ENCODE results near the gene SLC9A5. TPM values are rescaled to one million over a fixed set of nuclear protein-coding genes. Genes with fewer than 3 reads are reported as not detected.

SLC9A5 gene
- polyA plus RNA-seq, 4 donors, result 2.6 to 5.9 (median 4.5) TPM

DNA sequence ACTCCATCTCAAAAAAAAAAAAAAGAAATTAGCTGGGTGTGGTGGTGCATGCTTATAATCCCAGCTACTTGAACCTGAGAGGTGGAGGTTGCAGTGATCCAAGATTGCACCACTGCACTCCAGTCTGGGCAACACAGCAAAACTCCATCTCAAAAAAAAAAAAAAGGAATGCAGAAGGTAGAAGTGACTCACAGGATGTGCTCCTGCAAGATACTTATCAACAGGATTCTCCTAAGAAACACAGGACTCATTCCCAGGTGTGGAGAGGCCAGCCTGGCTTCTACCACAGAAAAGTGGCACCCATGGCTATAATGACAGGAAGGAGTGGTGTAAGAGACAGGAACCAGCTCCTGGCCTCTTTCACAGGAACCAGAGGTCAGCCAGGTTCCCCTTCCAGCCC lies 36.0 kb upstream of the SLC9A5 start:
- DNase-seq (ENCODE audit: low read depth in 4 of 4, low spot score in 3 of 4), result no peak

GRCh38 chr16:67213197-67214019 lies 35.4 kb upstream of the SLC9A5 start:
- DNase-seq (ENCODE audit: low read depth in 4 of 4, low spot score in 3 of 4), result no peak

DNA sequence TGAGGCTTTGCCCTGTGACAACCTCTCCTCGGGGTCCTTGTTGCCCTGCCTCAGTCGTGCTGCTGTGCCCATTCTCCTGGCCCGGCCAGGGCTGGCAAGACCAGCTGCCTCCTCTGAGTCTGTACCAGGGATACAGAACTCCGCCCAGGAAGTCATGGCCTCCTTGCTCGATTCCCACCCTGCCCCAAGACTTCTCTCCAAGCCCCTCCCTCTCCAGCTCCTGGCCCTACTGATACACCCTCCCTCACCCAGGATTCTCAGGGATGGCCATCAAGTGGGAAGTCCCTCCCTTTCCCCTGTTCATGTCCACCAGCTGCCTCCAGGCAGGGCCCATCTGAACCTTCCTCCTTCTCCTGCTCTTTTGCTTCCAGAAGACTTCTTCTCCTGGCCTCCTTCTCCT lies 33.1 kb upstream of the SLC9A5 start:
- DNase-seq (ENCODE audit: low read depth in 4 of 4, low spot score in 3 of 4), result no peak

GRCh38 chr16:67216612-67217490 lies 31.9 kb upstream of the SLC9A5 start:
- no peak for DNase-seq (ENCODE audit: low read depth in 4 of 4, low spot score in 3 of 4)

DNA sequence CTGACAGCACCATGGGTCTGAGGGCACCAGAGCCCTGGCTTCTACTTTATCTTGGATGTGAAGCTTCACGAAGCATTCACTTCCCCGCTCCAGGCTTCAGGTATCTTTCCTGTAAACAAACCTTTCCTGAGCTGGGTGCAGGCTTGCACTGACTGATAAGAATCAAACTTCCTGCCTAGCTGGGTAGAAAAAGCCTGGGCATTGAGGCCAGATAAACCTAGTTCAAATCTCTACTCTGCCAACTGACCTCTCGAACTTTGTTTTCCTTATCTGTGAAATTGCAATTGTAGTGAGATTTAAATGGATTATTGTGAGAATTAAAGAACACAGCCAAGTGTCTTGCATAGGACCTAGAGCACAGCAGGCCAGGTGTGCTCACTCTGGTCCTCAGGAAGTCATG lies 24.8 kb upstream of the SLC9A5 start:
- no peak for DNase-seq (ENCODE audit: low read depth in 4 of 4, low spot score in 3 of 4)

- DNase-seq (ENCODE audit: low read depth in 4 of 4, low spot score in 3 of 4), result no peak
Measured at GRCh38 chr16:67226295-67226803, 22.4 kb upstream of the SLC9A5 start.

GRCh38 chr16:67226804-67227566 lies 21.8 kb upstream of the SLC9A5 start, which contains the start of gene TMEM208:
Gene TMEM208 (plus strand): TSS chr16:67227130. CDS start chr16:67227219, 89 bp downstream.
- DNase-seq (ENCODE audit: low read depth in 4 of 4, low spot score in 3 of 4), result peak; percentile 93 to 98 (median 96)

DNA sequence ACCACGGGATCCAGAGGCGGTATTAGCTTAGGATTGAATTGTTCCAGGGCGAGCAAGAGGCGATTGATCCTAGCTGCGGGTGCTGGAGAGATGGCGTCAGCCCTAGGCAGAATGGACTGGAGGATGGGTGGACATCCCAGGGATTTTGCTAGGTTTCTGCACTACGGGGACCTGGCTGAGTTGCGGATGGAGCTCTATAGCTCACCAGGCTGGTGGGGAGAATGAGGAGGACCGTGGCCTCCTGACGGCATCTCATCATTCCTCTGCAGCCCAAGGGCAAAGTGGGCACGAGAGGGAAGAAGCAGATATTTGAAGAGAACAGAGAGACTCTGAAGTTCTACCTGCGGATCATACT lies 21.2 kb upstream of the SLC9A5 start:
- no peak for DNase-seq (ENCODE audit: low read depth in 4 of 4, low spot score in 3 of 4)

DNA sequence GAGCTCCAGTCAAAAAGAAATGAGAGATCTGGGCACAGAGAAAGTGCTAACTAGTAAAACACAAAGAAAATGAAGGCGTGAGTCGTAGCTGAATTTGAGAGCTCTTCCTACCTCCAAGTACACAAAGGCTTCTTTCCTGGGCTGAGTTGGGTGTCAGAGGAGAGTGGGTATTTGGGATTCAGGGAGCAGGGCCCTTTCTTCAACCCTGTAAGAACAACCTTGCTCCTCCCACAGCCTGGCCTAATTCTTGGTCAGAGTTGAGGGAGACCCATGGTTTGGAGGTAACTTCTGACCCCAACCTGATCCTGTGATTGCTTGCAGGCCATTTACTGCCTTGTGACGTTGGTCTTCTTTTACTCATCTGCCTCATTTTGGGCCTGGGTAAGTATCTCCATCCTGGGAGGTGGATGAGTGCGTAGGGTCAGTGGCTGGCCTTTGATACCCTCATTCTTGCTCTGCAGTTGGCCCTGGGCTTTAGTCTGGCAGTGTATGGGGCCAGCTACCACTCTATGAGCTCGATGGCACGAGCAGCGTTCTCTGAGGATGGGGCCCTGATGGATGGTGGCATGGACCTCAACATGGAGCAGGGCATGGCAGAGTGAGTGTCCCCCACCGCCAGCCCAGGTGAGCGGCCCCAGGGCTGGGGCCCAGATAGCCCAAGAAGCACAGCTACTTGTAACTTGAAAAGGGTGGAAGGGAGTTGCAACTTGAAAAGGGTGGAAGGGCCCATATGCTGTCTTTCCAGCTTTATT lies 20.6 kb upstream of the SLC9A5 start:
- no peak for DNase-seq (ENCODE audit: low read depth in 4 of 4, low spot score in 3 of 4)

GRCh38 chr16:67228905-67229304 lies 19.9 kb upstream of the SLC9A5 start:
- DNase-seq (ENCODE audit: low read depth in 4 of 4, low spot score in 3 of 4), result no peak

DNA sequence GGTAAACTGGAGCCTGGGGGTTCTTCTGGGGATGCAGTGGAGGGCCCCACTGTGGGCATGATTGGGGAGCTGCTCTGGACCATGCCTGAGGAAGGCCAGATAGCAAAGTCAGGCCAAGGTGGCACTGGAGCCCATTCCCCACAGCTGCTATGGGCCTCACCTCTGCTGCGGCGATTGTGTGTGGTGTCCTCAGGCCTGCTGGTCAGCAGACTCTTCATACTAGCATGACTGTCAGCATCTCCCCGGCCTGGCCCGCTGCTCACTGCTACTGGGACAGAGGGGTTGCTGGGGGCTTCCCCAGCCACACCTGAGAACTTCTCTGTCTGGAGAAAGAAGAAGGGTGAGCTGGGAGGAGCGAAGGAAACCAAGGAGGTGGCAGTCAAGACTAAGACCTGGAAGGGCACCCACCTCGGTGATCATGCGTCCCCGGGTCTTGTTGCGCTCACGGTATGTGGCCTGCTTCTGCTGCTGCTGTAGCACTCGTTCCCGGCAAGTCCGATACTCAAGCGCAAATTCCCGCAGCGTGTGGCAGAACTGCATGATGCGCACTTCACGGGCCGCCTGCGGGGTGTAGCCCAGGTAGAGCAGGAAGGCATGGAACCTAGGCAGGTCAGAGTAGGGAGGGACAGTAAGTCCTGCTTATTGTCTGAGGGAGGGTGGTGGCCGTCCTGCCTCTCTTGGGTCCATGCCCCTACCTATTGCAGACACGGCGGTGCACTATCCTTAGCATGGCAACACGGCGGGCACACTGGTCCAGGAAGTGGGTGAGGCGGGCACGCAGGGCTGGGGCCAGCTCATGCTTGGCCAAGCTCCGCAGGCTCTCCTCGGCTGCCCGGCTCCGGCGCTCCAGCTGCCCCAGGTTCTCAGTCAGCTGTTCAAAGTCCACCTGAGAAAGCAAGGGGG lies 18.6 kb upstream of the SLC9A5 start:
- no peak for DNase-seq (ENCODE audit: low read depth in 4 of 4, low spot score in 3 of 4)

- no peak for DNase-seq (ENCODE audit: low read depth in 4 of 4, low spot score in 3 of 4)
Measured at GRCh38 chr16:67230809-67231660, 17.7 kb upstream of the SLC9A5 start.

GRCh38 chr16:67233596-67233995 lies 15.2 kb upstream of the SLC9A5 start:
- DNase-seq (ENCODE audit: low read depth in 4 of 4, low spot score in 3 of 4), result no peak

DNA sequence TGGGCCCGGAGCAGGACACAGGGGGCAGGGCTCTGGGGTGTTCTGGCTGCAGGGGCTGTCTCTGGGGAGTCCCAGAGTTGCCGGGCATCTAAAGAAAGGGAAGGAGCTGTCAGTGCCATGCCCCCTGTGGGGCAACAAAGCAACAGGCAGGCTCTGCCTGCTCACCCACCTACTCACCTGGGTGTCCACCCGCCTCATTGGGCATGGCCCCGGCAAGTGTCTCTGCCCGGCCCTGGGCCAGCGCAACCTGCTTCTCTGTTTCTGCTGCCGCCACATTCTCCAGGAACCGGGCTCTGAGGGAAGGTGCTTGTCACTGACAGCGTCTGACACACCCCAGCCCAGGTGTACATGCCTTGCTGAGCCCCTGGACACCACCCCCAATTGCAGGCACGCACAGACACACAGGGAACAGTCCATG lies 14.6 kb upstream of the SLC9A5 start:
- no peak for DNase-seq (ENCODE audit: low read depth in 4 of 4, low spot score in 3 of 4)

GRCh38 chr16:67235816-67236562 lies 12.8 kb upstream of the SLC9A5 start:
- DNase-seq (ENCODE audit: low read depth in 4 of 4, low spot score in 3 of 4), result no peak

DNA sequence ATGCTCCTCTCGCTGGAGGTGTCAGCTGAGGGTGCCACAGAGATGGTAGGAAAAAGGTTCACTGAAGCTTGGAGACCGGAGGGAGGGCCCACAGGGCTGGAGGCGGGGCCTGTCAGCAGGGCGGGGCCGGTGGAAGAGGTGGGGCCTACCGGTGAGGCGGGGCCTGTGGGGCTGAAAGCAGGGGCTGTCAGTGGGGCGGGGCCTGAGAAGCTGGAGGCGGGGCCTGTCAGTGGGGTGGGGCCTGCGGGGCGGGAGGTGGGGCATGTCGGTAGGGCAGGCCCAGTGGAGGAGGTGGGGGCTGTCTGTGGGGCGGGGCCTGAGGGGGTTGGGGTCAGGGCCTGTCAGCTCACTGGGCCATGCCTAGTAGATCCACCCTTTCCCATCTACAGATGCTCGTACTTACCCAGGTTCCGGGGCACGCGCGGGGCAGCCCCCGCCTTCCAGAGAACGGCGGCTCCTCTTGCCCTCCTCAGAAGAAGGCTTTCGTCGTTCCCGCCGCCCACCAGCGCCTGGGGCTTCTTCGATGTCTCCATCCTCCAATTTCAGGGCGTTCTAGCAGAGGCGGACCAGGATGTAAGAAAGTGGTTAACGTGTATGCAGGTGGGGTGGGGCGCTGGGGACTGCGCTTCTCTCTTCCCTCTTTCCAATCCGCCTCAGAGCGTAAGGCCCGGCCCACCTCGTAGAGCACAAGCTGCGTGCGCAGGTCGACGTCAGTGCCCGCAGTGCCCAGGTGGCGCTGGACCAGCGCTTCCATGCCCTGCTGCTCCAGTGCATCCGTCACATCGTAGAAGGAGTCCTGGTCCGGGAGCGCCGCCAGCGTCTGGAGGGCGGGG lies 12.0 kb upstream of the SLC9A5 start:
- DNase-seq (ENCODE audit: low read depth in 4 of 4, low spot score in 3 of 4), result no peak
